KOPT-K1 (cell line): Measurements from ENCODE around the gene KRTAP9-8.
"Not testable (repeated sequence)": the region's sequence is repeated elsewhere in the genome, so short reads cannot be mapped to it uniquely, and the experiment has no call there.

Experiments
- H3K27ac ChIP-seq: fragments of 200-600 bp; sonication (generic); 2 replicates; pipeline ENCODE4 v1.5.1; 2016; ENCODE audit warnings: antibody characterized with exemption, mild to moderate bottlenecking, low read depth, low read length; ENCODE audit not compliant: poor library complexity, severe bottlenecking
- H3K36me3 ChIP-seq: fragments of 200-600 bp; sonication (generic); 2 replicates; pipeline ENCODE4 v1.5.1; 2017; ENCODE audit warnings: antibody characterized with exemption, mild to moderate bottlenecking, low read length, moderate library complexity; ENCODE audit not compliant: insufficient read depth
- H3K9me3 ChIP-seq: fragments of 200-600 bp; sonication (generic); 2 replicates; pipeline ENCODE4 v1.5.1; 2017; ENCODE audit warnings: antibody characterized with exemption, low read length, mild to moderate bottlenecking; ENCODE audit not compliant: insufficient read depth, poor library complexity, severe bottlenecking

Gene KRTAP9-8

DNA sequence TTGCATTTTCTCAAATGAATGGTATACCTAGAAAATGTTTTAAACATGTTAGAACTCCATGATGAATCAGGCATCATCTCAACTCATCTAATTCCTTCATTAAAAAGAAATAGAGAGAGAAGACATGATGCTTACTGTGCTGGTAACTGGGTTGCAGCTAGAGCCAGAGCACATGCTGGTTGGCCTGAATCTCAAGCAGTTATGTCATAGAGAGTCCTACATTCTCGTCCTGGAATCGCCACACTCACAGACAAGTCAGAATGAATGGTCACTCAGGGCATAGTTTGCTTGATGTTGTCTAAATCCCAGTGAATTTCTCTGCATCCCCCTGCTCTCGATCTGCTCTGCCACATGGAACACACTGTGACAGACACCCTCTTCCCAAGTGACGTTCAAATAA, 683 bp upstream of the KRTAP9-8 start:
- H3K36me3 ChIP-seq, H3K9me3 ChIP-seq, H3K27ac ChIP-seq: not testable (repeated sequence)

GRCh38 chr17:41246995-41247787, 9.4 kb downstream of the KRTAP9-8 start:
- not testable (repeated sequence) for H3K9me3 ChIP-seq, H3K36me3 ChIP-seq, H3K27ac ChIP-seq

- not testable (repeated sequence) for H3K36me3 ChIP-seq, H3K27ac ChIP-seq, H3K9me3 ChIP-seq
These were observed 11.9 kb downstream of the KRTAP9-8 start, which contains the start of gene KRTAP9-4 for GRCh38 chr17:41249637-41250240. Gene KRTAP9-4 (plus strand): TSS chr17:41249687. CDS start chr17:41249721, 34 bp downstream.

GRCh38 chr17:41251261-41251660, 13.5 kb downstream of the KRTAP9-8 start:
- Histone ChIP-seq H3K27ac (no peak overlapping the region), H3K9me3 (no peaks in the 10 kb centered on the region), H3K36me3 (no peaks in the 10 kb centered on the region)

GRCh38 chr17:41254861-41255260, 17.1 kb downstream of the KRTAP9-8 start:
- no peaks in the 10 kb centered on the region for H3K9me3 ChIP-seq
- H3K36me3 ChIP-seq: no peaks in the 10 kb centered on the region
- no peak overlapping the region for H3K27ac ChIP-seq

DNA sequence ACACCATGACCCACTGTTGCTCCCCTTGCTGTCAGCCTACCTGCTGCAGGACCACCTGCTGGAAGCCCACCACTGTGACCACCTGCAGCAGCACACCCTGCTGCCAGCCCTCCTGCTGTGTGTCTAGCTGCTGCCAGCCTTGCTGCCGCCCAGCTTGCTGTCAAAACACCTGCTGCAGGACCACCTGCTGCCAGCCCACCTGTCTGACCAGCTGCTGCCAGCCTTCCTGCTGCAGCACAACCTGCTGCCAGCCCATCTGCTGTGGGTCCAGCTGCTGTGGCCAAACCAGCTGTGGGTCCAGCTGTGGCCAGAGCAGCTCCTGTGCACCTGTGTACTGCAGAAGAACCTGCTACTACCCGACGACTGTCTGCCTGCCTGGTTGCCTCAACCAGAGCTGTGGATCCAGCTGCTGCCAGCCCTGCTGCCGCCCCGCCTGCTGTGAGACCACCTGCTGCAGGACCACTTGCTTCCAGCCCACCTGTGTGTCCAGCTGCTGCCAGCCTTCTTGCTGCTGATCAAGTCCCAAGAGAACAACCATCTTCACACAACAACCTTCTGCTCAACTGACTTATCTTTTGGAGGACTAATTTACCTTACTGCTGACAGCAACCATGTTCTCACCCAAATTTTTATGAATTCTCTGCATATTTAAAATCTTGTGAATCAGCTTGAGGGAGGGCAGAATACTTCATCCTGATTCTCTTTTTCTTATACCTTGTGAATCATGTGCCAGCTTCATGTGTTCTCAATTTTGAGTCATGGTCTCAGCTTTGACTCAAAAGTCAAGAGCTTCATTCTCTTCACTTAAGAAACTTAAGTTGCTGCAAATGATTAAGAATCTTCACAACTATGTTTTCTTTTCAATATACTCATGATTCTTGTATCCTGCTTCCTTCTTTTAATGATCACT, 17.8 kb downstream of the KRTAP9-8 start, which contains the start of gene KRTAP9-9:
Gene KRTAP9-9 (plus strand): TSS at position 4 of the 910 bp plus-strand sequence.
- not testable (repeated sequence) for H3K27ac ChIP-seq, H3K9me3 ChIP-seq, H3K36me3 ChIP-seq

DNA sequence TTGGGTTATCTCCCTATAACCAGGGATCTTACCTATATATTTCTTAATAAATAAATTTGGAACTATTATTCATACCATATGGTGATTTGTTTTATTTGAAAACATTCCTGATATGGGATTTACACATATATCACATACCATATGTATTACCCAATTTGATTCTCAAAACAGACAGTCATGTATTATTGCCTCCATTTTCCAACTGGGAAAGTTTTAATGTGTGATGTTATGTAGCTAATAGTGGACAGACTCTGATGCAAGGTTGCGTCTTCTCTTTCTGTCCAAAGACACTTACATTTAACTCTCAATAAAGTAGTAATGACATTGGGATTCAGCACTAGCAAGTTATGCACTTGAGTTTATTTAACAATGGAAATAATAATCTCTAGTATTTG, 18.5 kb downstream of the KRTAP9-8 start:
- Histone ChIP-seq H3K9me3 (no peaks in the 10 kb centered on the region), H3K27ac (no peak overlapping the region), H3K36me3 (no peaks in the 10 kb centered on the region)

DNA sequence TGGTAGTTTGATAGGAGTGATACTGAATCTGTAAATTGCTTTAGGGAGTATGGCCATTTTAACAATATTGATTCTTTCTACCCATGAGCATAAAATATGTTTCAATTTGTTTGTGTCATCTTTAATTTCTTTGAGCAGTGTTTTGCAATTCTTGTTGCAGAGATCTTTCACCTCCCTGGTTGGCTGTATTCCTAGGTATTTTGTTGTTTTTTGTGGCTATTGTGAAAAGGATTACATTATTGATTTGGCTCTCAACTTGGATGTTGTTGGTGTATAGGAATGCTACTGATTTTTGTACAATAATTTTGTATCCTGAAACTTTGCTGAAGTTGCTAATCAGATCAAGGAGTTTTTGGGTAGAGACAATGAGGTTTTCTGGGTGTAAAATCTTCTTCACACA, 20.6 kb downstream of the KRTAP9-8 start:
- H3K27ac ChIP-seq: no peak overlapping the region
- H3K36me3 ChIP-seq: no peaks in the 10 kb centered on the region
- H3K9me3 ChIP-seq: no peaks in the 10 kb centered on the region

GRCh38 chr17:41263212-41263611, 25.4 kb downstream of the KRTAP9-8 start:
- Histone ChIP-seq H3K27ac (no peak overlapping the region), H3K36me3 (no peaks in the 10 kb centered on the region), H3K9me3 (no peaks in the 10 kb centered on the region)

GRCh38 chr17:41264599-41264998, 26.8 kb downstream of the KRTAP9-8 start:
- Histone ChIP-seq H3K9me3 (no peaks in the 10 kb centered on the region), H3K36me3 (no peaks in the 10 kb centered on the region), H3K27ac (no peak overlapping the region)

- no peaks in the 10 kb centered on the region for H3K36me3 ChIP-seq
- no peaks in the 10 kb centered on the region for H3K9me3 ChIP-seq
- H3K27ac ChIP-seq: no peak within 1 kb of the TSS
These were observed 27.3 kb downstream of the KRTAP9-8 start, which contains the start of gene KRTAP9-6 for GRCh38 chr17:41265078-41265477. Gene KRTAP9-6 (plus strand): TSS chr17:41265378. CDS start chr17:41265378, 0 bp downstream.

GRCh38 chr17:41267711-41268110, 29.9 kb downstream of the KRTAP9-8 start:
- Histone ChIP-seq H3K27ac (no peak overlapping the region), H3K36me3 (no peaks in the 10 kb centered on the region), H3K9me3 (no peaks in the 10 kb centered on the region)

DNA sequence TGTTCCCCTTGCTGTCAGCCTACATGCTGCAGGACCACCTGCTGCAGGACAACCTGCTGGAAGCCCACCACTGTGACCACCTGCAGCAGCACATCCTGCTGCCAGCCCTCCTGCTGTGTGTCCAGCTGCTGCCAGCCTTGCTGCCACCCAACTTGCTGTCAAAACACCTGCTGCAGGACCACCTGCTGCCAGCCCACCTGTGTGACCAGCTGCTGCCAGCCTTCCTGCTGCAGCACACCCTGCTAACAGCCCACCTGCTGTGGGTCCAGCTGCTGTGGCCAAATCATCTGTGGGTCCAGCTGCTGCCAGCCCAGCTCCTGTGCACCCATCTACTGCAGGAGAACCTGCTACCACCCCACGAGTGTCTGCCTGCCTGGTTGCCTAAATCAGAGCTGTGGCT, 33.5 kb downstream of the KRTAP9-8 start:
- H3K36me3 ChIP-seq, H3K27ac ChIP-seq, H3K9me3 ChIP-seq: not testable (repeated sequence)

DNA sequence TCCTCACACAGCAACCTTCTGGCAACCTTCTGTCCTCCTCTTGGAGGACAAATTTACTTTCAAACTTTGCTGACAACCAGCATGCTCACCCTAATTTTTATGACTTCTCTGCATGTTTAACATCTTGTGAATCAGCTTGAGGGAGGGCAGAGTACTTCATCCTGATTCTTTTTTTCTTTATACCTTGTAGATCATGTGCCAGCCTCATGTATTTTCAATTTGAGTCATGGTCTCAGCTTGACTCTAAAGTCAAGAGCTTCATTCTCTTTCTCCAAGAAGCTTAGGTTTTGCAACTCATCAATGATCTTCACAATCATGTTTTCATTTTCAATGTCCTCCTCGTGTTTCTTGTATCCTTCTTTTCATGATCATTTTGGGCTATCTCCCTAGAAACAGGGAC, 34.1 kb downstream of the KRTAP9-8 start:
- H3K36me3 ChIP-seq: no peaks in the 10 kb centered on the region
- H3K9me3 ChIP-seq: no peaks in the 10 kb centered on the region
- H3K27ac ChIP-seq: no peak overlapping the region

- H3K27ac ChIP-seq, H3K9me3 ChIP-seq, H3K36me3 ChIP-seq: not testable (repeated sequence)
These were observed 37.9 kb downstream of the KRTAP9-8 start, which contains the start of gene KRTAP9-7 for GRCh38 chr17:41275648-41276190. Gene KRTAP9-7 (plus strand): TSS chr17:41275698. CDS start chr17:41275698, 0 bp downstream.
